Lung (tissue), 12 donors: ENCODE measurements around the gene RALB. TPM values are rescaled to one million over a fixed set of nuclear protein-coding genes. Genes with fewer than 3 reads are reported as not detected.

Experiments
- ATAC-seq: fragments of 200-7000 bp; cut with Tn5 transposase; one replicate; pipeline ENCODE4 v1.9.1; 2020; ENCODE audit warnings: moderate number of reproducible peaks; ENCODE audit not compliant: insufficient read depth, low FRiP score
- DNase-seq, 3 donors: peaks; one replicate each; pipeline ENCODE4 v3.0.0-alpha.2; 2013 to 2017
- H3K27ac ChIP-seq, 2 donors: one replicate each; pipeline ENCODE4 v1.5.1; 2013; ENCODE audit warnings: mild to moderate bottlenecking in 2 of 2, moderate library complexity in 2 of 2, control low read depth in 1 of 2, inconsistent platforms in 1 of 2, low read depth in 1 of 2, low read length in 1 of 2
- H3K27me3 ChIP-seq, 3 donors: one replicate each; pipeline ENCODE4 v1.5.1; 2013; ENCODE audit warnings: low read length in 2 of 3; ENCODE audit not compliant: control insufficient read depth in 3 of 3, insufficient read depth in 3 of 3
- H3K36me3 ChIP-seq, 4 donors: one replicate each; pipeline ENCODE4 v1.5.1; 2013; ENCODE audit warnings: low read length in 4 of 4, mild to moderate bottlenecking in 1 of 4, moderate library complexity in 1 of 4; ENCODE audit not compliant: control insufficient read depth in 4 of 4, insufficient read depth in 4 of 4
- H3K4me1 ChIP-seq, 5 donors: one replicate each; pipeline ENCODE4 v1.5.1; 2013; ENCODE audit warnings: low read length in 5 of 5, mild to moderate bottlenecking in 2 of 5, moderate library complexity in 1 of 5; ENCODE audit not compliant: control insufficient read depth in 5 of 5, insufficient read depth in 5 of 5
- H3K4me3 ChIP-seq: one replicate; pipeline ENCODE4 v1.5.1; 2013; ENCODE audit warnings: mild to moderate bottlenecking, control low read depth, moderate library complexity
- H3K9ac ChIP-seq, 2 donors: one replicate each; pipeline ENCODE4 v1.5.1; 2013; ENCODE audit warnings: low read length in 2 of 2, control low read depth in 1 of 2; ENCODE audit not compliant: insufficient read depth in 1 of 2
- H3K9me3 ChIP-seq, 4 donors: one replicate each; pipeline ENCODE4 v1.5.1; 2013; ENCODE audit warnings: low read length in 3 of 4, mild to moderate bottlenecking in 1 of 4, moderate library complexity in 1 of 4; ENCODE audit not compliant: control insufficient read depth in 4 of 4, insufficient read depth in 3 of 4
- WGBS, 2 donors: extraction: QIAGEN DNeasy Blood & Tissue Kit; methylation state at CpG; one replicate each; pipeline ENCODE4 v1.1.7; 2013; 5-methylcytosine and 5-hydroxymethylcytosine counted together
- polyA plus RNA-seq, 2 donors: library from polyadenylated mRNA; stranded (reverse); fragments of 200-250 nt; gene quantifications; one replicate each; pipeline ENCODE4 v1.2.1, GENCODE V29; 2013
- total RNA-seq, 2 donors: library from RNA; depleted of rRNA in 1 of 2; stranded (reverse); fragments of >200 nt in 1 of 2; gene quantifications; one replicate each; pipeline ENCODE4 v1.2.1, GENCODE V29; 2014 to 2021
- TF ChIP-seq, protein P1 (sequence below): IDR thresholded peaks from 2 replicates; pipeline ENCODE4 v1.5.1; 2012; ENCODE audit warnings: mild to moderate bottlenecking; ENCODE audit errors: control extremely low read depth, extremely low read depth
- donor health status: control.
- donor health status: control.
- donor health status: Bipolar disorder and iron deficiency.
- donor health status: healthy.
- donor health status: DM: yes; HTN: yes; CAD: no.

The RALB gene
- total and polyA plus RNA-seq, 4 donors, result 34.6 to 111 (median 77.1) TPM

DNA sequence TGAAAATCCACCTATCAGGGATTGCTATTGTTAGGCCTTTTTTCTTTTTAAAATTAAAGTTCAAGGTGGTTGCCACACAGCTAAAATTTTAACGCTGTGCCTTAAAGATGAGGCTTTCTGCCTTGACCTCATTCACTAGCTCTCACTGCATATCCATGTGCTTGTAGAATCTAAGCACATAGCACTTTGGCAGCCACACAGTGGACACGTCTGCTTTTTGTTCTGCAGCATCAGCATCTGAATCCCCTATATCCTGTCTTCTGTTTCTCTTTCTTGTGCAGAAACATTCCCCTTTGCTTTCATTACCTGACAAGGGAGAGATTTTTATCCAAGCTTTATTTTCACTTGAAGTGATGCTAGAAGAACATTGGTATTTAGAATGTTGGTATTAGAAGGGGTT is 38.1 kb downstream of the RALB start:
- TF ChIP-seq, protein P1, sequence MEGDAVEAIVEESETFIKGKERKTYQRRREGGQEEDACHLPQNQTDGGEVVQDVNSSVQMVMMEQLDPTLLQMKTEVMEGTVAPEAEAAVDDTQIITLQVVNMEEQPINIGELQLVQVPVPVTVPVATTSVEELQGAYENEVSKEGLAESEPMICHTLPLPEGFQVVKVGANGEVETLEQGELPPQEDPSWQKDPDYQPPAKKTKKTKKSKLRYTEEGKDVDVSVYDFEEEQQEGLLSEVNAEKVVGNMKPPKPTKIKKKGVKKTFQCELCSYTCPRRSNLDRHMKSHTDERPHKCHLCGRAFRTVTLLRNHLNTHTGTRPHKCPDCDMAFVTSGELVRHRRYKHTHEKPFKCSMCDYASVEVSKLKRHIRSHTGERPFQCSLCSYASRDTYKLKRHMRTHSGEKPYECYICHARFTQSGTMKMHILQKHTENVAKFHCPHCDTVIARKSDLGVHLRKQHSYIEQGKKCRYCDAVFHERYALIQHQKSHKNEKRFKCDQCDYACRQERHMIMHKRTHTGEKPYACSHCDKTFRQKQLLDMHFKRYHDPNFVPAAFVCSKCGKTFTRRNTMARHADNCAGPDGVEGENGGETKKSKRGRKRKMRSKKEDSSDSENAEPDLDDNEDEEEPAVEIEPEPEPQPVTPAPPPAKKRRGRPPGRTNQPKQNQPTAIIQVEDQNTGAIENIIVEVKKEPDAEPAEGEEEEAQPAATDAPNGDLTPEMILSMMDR, result no peak
- H3K36me3 ChIP-seq, result peaks cover 11 to 22% (median 17%) of the 10 kb centered on the region in 4 donors
- ATAC-seq (no peak), DNase-seq (peak in 1 of 3 donors; percentile 42)
- peaks cover 5 to 42% (median 17%) of the 10 kb centered on the region in 5 donors for H3K4me1 ChIP-seq
- H3K9me3 ChIP-seq, result peaks cover 0 to 3% (median 0%) of the 10 kb centered on the region in 4 donors
- no peak overlapping the region for H3K27ac ChIP-seq
- 76 to 87% methylated on average over 2 of the region's 2 CpGs for WGBS, 2 donors
- H3K9ac ChIP-seq, result no peak overlapping the region
- H3K27me3 ChIP-seq, result no peaks in the 10 kb centered on the region
- H3K4me3 ChIP-seq, result no peak overlapping the region

DNA sequence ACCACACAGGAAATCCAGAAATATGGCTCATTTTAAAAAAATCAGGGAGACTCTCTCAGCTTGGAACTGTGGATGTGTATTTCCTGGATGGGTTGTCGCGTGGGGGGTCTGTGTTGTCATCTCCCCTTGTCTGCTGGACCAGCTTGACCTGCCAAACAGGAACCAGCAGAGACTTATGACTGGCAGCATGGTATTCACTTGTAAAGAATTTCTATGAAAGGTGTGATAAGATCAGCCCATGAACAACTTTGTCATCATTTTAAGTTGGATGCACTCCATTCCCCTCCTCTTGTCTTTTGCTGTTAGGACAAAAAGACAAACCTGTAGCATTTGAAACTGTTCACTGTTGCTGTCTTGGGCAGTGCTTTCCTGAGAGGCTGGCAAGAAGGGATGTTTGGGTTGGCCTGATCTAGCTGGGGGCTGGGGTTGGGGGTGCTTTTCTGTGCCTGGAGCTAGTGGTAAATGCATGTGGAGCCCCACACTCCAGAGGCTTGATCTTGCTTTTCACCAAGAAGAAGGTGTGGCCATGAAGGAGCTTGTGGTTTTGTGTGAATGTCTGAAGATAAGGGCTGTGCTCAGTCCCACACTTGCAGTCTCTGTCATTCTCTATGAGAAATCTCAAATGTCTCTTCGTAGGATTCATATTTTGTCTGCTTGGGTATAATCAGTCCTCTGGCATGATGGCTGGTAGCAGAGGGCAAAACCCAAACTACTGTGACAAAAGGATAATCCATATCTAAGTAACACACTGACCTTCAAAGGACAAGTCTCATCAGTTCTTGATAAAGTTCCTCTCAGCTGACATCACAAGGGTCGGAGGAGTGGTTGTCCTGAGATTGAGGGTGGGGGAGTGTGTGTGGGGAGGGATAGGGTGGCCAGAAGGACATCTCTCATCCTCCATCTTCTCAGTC is 39.0 kb downstream of the RALB start:
- TF ChIP-seq, protein P1, result no peak
- peak; percentile 30 to 33 (median 32) for DNase-seq
- peaks cover 6 to 19% (median 15%) of the 10 kb centered on the region in 4 donors for H3K36me3 ChIP-seq

GRCh38 chr2:120293096-120294007 is 40.7 kb downstream of the RALB start:
- Histone ChIP-seq H3K27me3 (no peaks in the 10 kb centered on the region), H3K4me3 (no peak overlapping the region), H3K27ac (no peak overlapping the region), H3K36me3 (peaks cover 9 to 24% (median 18%) of the 10 kb centered on the region in 4 donors), H3K4me1 (peaks cover 4 to 42% (median 17%) of the 10 kb centered on the region in 5 donors), H3K9me3 (peaks cover 0 to 3% (median 0%) of the 10 kb centered on the region in 4 donors), H3K9ac (peak overlapping the region in 1 of 2 donors; percentile 57)
- TF ChIP-seq, protein P1, result no peak
- 66 to 72% methylated on average over 5 of the region's 5 CpGs for WGBS, 2 donors
- DNase-seq (peak; percentile 44 to 93 (median 92)), ATAC-seq (no peak)

More for the DNA sequence above, 39.0 kb downstream of the RALB start:
- Histone ChIP-seq H3K9ac (no peak overlapping the region), H3K4me3 (no peak overlapping the region), H3K4me1 (peaks cover 5 to 42% (median 17%) of the 10 kb centered on the region in 5 donors), H3K27ac (peak overlapping the region in 1 of 2 donors; percentile 45), H3K9me3 (peaks cover 0 to 3% (median 0%) of the 10 kb centered on the region in 4 donors), H3K27me3 (no peaks in the 10 kb centered on the region)
- WGBS, 2 donors, result 60 to 61% methylated on average over 4 of the region's 4 CpGs
- no peak for ATAC-seq
